Measurements from ENCODE around the gene IRF1. TPM values are rescaled to one million over a fixed set of nuclear protein-coding genes. Genes with fewer than 3 reads are reported as not detected.

Gene IRF1
- polyA plus RNA-seq, 1 experiment: 25.5 TPM

DNA sequence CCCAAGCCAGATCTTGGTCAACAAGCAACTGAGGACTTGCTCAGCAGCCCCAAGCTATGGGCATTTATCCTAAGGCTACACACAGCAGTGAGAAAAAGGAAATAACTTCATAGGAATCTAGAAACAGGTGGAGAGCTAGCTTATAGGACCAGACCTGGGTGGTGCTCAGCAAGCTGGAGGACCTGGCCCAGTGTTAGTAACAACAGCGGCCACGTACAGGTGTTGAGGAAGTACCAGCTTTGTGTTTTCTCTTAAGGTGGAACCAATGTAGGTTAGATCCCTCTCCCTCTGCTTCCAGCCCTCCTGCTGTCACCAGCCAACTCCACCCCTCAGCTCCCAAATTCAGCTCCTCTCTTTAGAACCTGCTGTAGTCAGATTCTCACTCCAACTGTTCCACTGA lies 43.4 kb downstream of the IRF1 start:
- ChIA-PET POLR2A (interaction anchor here (0.9 kb wide), 1 partner anchor 9 kb away, joined by 3 read pairs; no protein-coding TSS in a partner anchor), CTCF (interaction anchor here (1.0 to 1.1 kb wide), 2 partner anchors 9 to 36 kb away, joined by 3 read pairs; no protein-coding TSS in a partner anchor)
- no peaks in the 10 kb centered on the region for H3K36me3 ChIP-seq (ENCODE audit: control insufficient read depth, insufficient read depth, low read length)

GRCh38 chr5:132446621-132447020 lies 44.0 kb downstream of the IRF1 start:
- ChIA-PET CTCF (interaction anchor here (0.6 to 1.1 kb wide), 2 partner anchors 18 to 35 kb away, joined by 3 read pairs; no protein-coding TSS in a partner anchor), POLR2A (interaction anchor here (0.9 kb wide), 1 partner anchor 9 kb away, joined by 3 read pairs; no protein-coding TSS in a partner anchor)
- Histone ChIP-seq H3K36me3 (ENCODE audit: control insufficient read depth, insufficient read depth, low read length) (no peaks in the 10 kb centered on the region), H3K4me3 (ENCODE audit: low read depth, low read length) (no peak overlapping the region), H3K27me3 (ENCODE audit: control insufficient read depth, insufficient read depth, low read length) (no peaks in the 10 kb centered on the region)
- no peak for DNase-seq (ENCODE audit: low read depth)
- TF ChIP-seq CTCF (IDR thresholded peaks at IDR 0.05; ENCODE audit: insufficient read depth, low read depth, low read length): no peak

More for the DNA sequence above, 43.4 kb downstream of the IRF1 start:
- DNase-seq (ENCODE audit: low read depth): no peak
- TF ChIP-seq CTCF (IDR thresholded peaks at IDR 0.05; ENCODE audit: insufficient read depth, low read depth, low read length): no peak
- no peak overlapping the region for H3K4me3 ChIP-seq (ENCODE audit: low read depth, low read length)
- H3K27me3 ChIP-seq (ENCODE audit: control insufficient read depth, insufficient read depth, low read length): no peaks in the 10 kb centered on the region

DNA sequence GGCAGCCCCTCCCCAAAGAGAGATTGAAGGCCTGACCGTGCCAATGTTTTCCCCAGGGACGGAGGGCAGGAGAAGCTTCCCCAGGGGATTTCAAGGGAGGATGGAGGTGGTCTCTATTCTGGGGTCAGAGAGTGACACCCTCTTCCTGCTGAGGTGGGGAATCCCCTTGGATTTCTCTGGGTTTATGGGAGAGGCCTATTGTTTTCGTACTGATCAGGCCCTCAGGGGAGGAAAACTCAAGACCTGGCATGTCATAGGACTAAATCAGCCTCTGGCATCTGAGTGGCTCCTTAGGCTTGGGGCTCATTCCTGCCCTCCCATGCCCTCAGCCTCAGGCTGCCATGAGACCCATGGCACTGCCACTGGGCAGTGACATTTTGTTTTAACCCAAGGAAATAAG lies 44.6 kb downstream of the IRF1 start:
- CTCF ChIA-PET: no interaction called here

GRCh38 chr5:132445640-132445923 lies 45.0 kb downstream of the IRF1 start:
- CTCF ChIA-PET: interaction anchor here (0.9 kb wide), 1 partner anchor 19 kb away, joined by 3 read pairs; no protein-coding TSS in a partner anchor

More for the DNA sequence above, 44.6 kb downstream of the IRF1 start:
- Histone ChIP-seq H3K4me3 (ENCODE audit: low read depth, low read length) (no peak overlapping the region), H3K27me3 (ENCODE audit: control insufficient read depth, insufficient read depth, low read length) (no peaks in the 10 kb centered on the region), H3K36me3 (ENCODE audit: control insufficient read depth, insufficient read depth, low read length) (no peaks in the 10 kb centered on the region)
- POLR2A ChIA-PET: no interaction called here
- TF ChIP-seq CTCF (IDR thresholded peaks at IDR 0.05; ENCODE audit: insufficient read depth, low read depth, low read length): no peak
- no peak for DNase-seq (ENCODE audit: low read depth)

More at GRCh38 chr5:132445640-132445923, 45.0 kb downstream of the IRF1 start:
- POLR2A ChIA-PET: no interaction called here
- no peaks in the 10 kb centered on the region for H3K36me3 ChIP-seq (ENCODE audit: control insufficient read depth, insufficient read depth, low read length)
- DNase-seq (ENCODE audit: low read depth): no peak
- no peaks in the 10 kb centered on the region for H3K27me3 ChIP-seq (ENCODE audit: control insufficient read depth, insufficient read depth, low read length)
- H3K4me3 ChIP-seq (ENCODE audit: low read depth, low read length): no peak overlapping the region
- TF ChIP-seq CTCF (IDR thresholded peaks at IDR 0.05; ENCODE audit: insufficient read depth, low read depth, low read length): no peak

Measured in BJ (cell line).